NCI-H2107 treated with DMSO at 0.1 percent for 48 hours (cell line): ENCODE results near the gene PEX11B.

ENCODE experiments used
- DNase-seq: peaks from one replicate; lab custom pipeline; 2025; ENCODE audit not compliant: unreplicated experiment; lab: John Stamatoyannopoulos, UW

The PEX11B gene, protein sequence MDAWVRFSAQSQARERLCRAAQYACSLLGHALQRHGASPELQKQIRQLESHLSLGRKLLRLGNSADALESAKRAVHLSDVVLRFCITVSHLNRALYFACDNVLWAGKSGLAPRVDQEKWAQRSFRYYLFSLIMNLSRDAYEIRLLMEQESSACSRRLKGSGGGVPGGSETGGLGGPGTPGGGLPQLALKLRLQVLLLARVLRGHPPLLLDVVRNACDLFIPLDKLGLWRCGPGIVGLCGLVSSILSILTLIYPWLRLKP

DNA sequence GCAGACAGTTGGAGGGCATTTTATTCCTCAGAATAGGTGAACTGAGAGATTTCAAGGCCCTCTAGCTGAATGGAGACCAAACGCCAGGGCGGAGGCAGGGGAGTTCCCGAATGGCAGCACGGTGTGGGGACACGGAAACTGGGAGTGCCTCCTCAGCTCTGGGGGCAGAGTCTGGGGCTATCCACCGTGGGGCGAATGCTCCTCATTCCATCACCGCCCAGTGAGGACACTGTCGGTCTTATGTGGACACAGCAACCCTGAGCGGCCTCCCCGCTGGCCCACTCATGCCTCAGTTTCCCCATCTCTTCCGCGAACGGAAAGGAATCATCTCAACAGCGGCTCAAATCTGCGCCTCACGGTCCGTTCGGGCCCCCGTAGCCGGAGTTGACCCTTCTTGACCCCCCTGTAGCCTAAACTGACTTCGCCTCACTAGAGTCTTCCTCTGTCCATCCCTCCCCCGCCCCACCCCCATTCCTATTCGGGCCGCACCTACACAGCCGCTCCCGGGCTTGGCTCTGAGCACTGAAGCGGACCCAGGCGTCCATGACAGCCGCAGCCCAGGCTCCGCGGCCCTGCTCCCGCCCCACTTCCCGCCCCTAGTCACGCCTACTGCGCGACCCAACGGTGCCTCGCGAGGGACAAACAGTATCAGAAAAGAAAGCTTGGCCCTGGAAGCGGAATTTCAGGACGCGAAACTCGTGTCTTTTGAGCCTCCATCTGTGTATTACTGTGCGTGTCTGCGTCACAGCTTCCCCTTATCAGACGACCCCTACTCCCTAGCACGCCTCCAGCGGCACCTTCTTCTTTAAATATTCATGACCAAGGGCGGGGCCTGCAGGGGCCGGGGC is at the start of gene PEX11B:
PEX11B (minus strand) TSS at position 574 of the 848 bp plus-strand sequence; CDS start at position 545, 29 bp downstream.
- DNase-seq = peak; percentile 87

GRCh38 chr1:145967288-145967687 is 48.8 kb upstream of the PEX11B start:
- no peak for DNase-seq

- DNase-seq = no peak
These were observed 46.7 kb upstream of the PEX11B start for GRCh38 chr1:145965119-145965744.

DNA sequence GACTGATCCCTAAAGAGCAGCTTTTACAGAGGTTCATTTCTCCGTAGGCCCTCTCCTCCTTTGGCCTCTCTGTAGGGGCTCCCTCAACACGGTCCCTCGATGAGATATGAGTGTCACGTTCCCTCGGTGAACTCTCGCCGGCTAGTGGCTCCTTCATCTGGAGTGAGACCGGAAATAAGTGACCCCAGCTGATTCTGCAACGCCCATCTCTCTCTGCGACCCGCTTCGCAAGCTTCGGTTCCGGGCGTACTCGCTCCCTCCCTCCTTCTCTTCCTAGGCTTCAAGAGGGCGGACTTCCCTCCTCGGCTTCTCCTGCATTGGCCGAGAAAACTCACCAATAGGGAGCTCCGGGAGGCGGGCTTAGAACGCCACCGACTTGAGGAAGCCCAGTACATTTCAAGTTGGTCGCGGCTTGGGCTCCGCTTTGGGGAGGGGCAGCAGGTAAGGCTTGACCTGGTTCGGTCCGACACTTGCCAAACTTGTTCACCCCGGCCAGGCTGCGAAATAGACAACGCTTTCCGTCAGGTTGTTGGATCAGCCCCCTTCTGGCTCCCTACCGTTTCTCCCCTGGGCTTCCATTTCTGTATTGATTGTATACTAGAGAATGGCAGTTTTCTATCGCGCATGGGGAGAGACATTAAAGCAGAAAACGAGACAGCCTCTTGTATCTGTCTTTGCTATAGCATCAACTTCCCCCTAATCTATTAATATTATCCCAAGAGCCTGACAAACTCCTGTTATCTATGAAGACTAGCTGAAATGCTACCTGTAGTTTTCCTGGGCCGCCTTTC is 46.0 kb upstream of the PEX11B start, which contains the start of the genes ANKRD34A and POLR3GL:
ANKRD34A (minus strand) TSS at position 248 of the 791 bp plus-strand sequence. CDS start 2,816 bp downstream, outside the sequence.
POLR3GL (plus strand) TSS at position 363 of the 791 bp plus-strand sequence. CDS start 10,176 bp downstream, outside the sequence.
- DNase-seq = peak; percentile 85

DNA sequence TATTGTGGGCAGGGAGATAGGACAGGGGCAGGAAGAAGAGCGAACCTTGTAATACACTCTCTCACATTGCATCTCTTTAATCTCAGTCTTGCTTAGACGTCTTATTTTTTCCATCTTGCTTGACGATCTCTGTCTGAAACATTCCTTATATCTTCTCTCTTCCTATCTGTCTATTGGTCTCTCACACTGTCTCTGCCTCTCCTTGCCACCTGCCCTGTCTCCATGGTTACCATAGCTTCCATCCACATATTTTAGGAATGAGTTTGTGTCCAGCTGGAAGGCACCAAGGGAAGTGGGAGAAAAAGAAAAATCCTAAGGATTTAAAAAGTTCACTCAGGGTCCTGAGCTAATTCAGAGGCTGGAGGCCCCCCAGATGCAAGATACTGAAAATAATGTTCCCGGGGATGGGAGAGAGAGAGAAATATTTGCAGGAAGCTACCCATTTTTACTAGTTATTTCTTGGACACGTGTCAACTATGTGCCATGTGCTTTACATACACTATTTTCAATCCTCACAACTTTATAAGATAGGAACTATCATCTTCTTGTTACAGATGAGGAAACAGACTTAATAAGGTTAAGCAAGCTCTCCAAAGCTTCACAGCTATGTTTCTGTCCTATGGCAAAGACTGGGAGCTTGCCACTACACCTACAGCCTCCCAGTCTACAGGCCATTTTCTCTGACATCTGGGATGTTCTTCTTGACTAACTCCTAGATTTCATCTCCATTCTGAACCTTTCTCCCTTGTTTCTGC is 44.9 kb upstream of the PEX11B start:
- DNase-seq = no peak

DNA sequence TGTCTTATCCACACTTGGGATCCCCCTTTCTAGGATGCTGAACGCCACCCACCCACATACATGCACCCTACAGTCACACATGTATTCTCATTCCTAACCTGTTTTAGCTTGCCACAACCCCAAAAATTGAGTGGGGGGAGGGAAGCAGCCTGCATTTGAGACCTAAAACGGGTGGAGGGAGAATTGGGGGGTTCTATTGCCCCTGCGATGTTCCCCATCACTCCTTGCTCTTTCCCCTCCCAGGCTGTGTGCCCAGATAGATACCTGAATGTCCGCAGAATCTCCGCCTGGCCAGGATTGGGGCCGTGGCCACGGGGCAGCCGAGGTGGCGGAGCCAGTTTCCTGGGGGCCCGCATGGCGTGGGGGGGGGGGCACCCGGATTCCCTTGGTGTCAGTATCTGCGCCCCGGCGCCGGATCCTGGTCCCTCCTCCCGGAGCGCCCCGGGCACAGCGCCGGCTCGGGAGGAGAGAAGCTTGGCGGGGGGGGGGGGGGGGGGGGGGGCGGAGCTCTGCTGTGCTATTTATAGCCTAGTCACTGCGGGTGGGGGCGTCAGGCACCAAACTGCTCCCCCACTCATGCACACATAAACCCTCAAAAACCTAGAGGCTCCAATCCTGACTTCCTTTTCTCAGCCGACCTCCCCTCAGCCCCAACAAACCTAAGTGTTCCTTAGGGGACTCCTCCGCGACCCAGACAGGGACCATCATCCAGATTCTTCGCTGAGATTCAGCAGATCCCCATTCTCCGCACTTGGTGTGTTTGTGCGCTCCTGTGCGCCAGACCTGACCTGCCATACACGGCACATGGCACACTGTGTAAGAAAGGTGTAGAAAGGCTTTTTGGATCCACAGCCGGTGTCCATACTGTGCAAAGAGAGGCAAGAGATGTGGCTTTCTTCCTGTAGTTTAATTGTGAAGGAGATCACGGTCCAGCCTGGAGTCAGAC is 43.9 kb upstream of the PEX11B start:
- DNase-seq = no peak

- no peak for DNase-seq
These were observed 43.1 kb upstream of the PEX11B start for GRCh38 chr1:145961425-145962156.

GRCh38 chr1:145961109-145961424 is 42.5 kb upstream of the PEX11B start:
- DNase-seq = no peak

DNA sequence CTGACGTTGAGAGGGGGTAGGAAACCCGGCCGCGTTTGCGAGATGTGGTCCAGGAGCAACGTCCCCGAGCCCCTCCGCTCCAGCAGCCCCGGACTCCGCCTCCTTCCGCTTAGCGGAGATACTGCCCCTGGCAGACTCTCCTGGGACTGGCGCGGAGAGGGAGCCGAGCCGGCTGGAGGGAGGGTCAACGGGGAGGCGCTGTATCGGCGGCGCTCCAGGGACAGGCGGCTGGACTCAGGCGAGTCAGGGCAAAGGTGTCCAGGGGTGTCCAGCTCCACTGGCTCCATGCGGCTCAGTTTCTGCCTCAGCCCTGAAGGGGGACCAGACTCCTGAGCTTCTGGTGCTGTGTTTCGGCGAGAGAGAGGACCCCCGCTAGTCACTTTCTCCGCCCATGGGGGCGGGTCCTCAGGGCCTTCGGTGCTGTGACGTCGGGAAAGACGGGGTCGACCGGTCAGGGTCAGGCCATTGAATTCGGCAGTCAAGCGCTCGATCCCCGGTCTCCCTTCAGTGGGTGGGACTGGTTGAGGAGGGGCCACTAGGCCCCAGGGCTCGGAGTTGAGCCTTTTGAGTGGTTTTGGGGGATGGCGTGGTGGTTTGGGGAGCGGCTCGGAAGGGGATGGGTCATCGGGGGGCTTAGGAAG is 42.1 kb upstream of the PEX11B start:
- DNase-seq = peak; percentile 24

GRCh38 chr1:145959957-145960467 is 41.5 kb upstream of the PEX11B start:
- DNase-seq = no peak

GRCh38 chr1:145959333-145959732 is 40.8 kb upstream of the PEX11B start:
- DNase-seq = no peak

DNA sequence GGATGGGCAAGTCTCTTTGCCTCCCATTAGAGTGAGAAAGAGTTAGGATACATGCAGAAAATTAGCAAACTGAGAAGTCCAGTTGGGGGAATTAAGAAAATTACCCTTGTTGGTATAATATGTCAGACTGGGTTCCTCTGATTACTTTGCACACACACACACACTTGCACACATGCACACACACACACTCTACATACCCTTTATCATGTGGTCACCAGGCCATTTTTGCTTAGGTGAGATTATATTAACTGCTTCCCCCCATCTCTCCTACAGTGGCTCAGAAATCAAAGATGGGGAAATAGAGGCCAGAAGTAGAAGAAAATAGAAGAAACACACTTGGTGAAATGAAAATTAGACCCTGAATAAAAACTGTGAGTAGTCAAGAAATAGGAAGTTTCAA is 40.2 kb upstream of the PEX11B start:
- DNase-seq = no peak

DNA sequence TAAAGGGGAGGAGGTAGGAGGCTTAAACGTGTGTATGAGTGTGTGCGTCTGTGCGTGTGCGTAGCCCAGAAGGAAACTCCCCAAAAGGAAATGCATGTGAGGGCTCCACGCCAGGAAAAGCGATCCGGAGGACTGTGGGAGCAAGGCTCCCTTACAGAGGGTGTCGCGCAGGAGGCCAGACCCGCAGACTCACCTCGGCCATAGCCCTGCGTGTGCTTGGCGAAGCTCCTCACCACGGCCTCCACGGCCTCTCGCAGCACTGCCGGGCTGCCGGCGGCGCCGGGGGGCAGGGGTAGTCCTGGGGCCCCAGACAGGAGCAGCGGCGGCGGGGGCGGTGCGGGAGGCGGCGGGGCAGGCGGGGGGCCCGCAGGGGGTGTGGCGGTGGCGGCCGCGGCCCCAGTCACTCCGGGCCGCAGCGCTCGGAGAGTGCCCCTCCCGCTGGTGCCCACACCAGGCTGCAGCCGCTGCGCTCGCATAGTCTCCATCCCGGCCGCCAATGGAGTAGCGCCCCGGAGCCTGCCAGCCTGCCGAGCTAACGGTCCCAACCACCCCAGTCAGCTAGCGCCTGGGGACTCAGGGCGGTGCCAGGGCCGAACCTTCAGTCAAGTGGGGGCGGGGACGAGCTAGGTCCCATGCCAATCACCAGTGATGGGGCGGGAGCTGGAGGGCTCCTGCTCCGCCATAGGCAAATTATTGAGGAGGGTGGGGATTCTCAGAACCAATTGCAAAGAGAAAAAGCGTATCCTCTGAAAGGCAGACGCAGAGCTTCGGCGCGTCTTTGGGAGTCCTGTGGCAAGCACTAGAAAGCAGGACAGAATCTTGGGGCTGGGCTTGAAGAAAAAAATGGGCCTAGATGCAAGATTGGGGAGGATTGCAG is 39.2 kb upstream of the PEX11B start, which contains the start of gene LIX1L:
LIX1L (minus strand) TSS at position 575 of the 877 bp plus-strand sequence; CDS start at position 485, 90 bp downstream.
- DNase-seq = peak; percentile 97

DNA sequence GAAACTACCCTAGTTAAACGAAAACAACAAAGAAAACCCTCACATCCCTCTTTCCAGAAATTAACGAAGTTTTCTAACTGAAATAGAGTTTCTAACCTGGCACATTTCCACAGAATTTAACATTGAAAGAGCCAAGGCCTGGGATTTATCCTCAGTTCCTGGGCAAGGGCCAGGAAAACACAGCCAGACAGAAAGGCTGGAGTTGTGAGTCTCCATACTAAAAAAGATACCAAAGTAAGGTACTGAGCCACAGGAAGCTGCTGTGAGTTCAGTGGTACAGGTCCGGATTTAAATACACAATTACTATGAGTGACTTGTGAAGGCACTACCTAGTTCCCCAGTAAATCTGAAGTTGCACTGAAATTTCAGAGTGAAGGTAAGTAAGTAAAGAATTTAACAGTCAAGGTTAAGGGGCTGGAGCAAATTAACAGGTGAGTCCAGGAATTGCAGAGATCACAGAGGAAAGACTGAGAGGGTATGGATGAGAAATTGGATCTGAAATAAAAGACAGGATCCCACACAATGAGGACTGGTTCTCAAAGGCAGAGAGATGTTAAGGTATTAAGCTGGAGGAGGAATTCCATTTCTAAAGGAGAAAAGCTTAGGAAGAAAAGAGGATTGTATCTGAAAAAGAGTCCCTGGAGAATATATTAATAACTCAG is 38.4 kb upstream of the PEX11B start:
- no peak for DNase-seq

- DNase-seq = no peak
These were observed 37.8 kb upstream of the PEX11B start for GRCh38 chr1:145956361-145956760.

DNA sequence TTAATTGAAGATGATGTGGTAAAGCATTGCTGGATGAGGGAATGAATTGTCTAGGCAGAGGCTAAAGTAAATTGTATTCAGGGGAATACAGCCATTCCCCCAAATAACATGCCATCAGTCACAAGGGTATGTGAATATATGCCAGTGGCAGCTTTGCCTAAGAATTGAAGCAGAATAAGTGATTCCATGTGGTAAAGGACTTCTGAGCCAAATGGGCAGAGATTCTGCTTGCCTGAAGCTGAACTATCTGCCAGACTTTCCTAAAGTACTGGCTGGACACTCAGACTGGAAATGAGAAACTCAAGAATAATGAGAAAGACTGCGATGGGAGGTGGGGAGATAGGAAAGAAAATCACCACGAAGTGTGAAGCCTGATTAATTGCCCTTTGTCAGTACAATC is 36.9 kb upstream of the PEX11B start:
- DNase-seq = no peak
